Measurements from ENCODE around the gene UBL7. TPM values are rescaled to one million over a fixed set of nuclear protein-coding genes. Genes with fewer than 3 reads are reported as not detected.
"Not testable (repeated sequence)": the region's sequence is repeated elsewhere in the genome, so short reads cannot be mapped to it uniquely, and the experiment has no call there.

Gene UBL7
- total RNA-seq, 1 donor from 2014 or later, result 53.7 TPM

GRCh38 chr15:74496648-74497047 is 35.7 kb upstream of the UBL7 start:
- no peaks in the 10 kb centered on the region for H3K9me3 Mint-ChIP-seq (ENCODE audit: low read depth)
- peaks cover 3% of the 10 kb centered on the region for H3K4me1 Mint-ChIP-seq (ENCODE audit: low read depth)
- TF ChIP-seq, protein P1, sequence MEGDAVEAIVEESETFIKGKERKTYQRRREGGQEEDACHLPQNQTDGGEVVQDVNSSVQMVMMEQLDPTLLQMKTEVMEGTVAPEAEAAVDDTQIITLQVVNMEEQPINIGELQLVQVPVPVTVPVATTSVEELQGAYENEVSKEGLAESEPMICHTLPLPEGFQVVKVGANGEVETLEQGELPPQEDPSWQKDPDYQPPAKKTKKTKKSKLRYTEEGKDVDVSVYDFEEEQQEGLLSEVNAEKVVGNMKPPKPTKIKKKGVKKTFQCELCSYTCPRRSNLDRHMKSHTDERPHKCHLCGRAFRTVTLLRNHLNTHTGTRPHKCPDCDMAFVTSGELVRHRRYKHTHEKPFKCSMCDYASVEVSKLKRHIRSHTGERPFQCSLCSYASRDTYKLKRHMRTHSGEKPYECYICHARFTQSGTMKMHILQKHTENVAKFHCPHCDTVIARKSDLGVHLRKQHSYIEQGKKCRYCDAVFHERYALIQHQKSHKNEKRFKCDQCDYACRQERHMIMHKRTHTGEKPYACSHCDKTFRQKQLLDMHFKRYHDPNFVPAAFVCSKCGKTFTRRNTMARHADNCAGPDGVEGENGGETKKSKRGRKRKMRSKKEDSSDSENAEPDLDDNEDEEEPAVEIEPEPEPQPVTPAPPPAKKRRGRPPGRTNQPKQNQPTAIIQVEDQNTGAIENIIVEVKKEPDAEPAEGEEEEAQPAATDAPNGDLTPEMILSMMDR (IDR thresholded peaks at IDR 0.05; ENCODE audit: unreplicated experiment), result no peak
- H3K27ac Mint-ChIP-seq, result no peak overlapping the region
- H3K27me3 Mint-ChIP-seq, result no peaks in the 10 kb centered on the region
- no peak overlapping the region for H3K4me3 Mint-ChIP-seq (ENCODE audit: low read depth)
- DNase-seq (ENCODE audit: low spot score, unreplicated experiment), result no peak
- peaks cover 1% of the 10 kb centered on the region for H3K36me3 Mint-ChIP-seq (ENCODE audit: insufficient read depth)

DNA sequence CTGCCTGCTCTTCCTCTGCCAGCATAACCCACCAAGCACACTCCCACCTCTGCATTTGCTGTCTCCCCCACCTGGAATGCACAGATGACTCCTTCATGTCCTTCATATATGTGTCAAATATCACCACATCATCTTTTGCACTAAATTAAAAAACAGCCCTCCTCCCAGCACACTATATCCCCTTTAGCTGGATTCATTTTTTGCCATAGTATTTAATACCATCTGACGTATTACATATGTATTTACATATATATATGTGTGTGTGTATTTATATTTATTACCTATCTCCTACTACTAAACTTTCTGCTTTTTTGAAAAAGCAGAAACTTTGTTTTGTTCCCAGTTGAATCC is 29.4 kb upstream of the UBL7 start:
- DNase-seq (ENCODE audit: low spot score, unreplicated experiment), result no peak
- Mint-ChIP-seq H3K4me1 (ENCODE audit: low read depth) (peaks cover 2% of the 10 kb centered on the region), H3K4me3 (ENCODE audit: low read depth) (no peak overlapping the region), H3K27me3 (no peaks in the 10 kb centered on the region), H3K27ac (peak overlapping the region; percentile 51), H3K9me3 (ENCODE audit: low read depth) (no peaks in the 10 kb centered on the region), H3K36me3 (ENCODE audit: insufficient read depth) (peaks cover 3% of the 10 kb centered on the region)
- TF ChIP-seq, protein P1 (IDR thresholded peaks at IDR 0.05; ENCODE audit: unreplicated experiment), result no peak

DNA sequence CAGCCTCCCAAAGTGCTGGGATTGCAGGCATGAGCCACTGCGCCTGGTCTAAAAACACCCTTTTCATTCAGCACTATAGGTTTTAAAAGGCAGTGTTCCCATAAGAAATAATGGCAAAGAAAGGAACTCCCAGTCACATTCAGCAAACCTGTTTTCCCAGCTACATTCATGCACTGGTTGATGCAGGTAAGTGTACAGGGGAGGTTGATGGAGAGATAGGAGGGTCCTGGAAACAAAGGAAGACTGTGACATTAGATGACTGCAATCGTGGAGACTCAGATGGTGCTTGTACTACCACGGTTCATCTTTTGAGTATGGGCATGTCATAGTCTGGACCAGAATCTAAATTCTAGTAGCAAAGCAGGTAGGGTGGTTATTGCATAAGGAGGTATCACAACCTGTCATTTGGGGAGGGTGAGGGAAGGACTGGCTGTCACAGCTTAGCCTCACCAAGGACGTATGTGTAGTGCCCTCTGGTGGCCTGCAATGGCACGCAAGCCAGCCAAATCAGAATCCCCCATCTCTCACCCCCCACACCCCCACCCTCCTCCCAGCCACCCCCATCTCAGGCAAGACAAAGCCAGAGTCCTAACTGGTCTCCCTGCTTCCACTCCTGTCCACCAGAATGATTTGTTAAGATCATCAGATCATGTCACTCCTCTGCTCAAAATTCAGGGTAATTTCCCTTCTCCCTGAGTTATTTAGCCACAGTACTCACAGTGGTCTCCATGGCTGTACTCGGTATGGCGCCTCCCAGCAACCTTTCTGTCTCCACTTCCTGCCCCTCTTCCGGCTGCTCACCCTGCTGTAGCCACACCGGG is 28.8 kb upstream of the UBL7 start:
- TF ChIP-seq, protein P1 (IDR thresholded peaks at IDR 0.05; ENCODE audit: unreplicated experiment), result peak; percentile 72
- DNase-seq (ENCODE audit: low spot score, unreplicated experiment), result peak; percentile 54
- Mint-ChIP-seq H3K4me1 (ENCODE audit: low read depth) (peaks cover 2% of the 10 kb centered on the region), H3K27ac (peak overlapping the region; percentile 51), H3K27me3 (no peaks in the 10 kb centered on the region), H3K4me3 (ENCODE audit: low read depth) (no peak overlapping the region), H3K9me3 (ENCODE audit: low read depth) (no peaks in the 10 kb centered on the region), H3K36me3 (ENCODE audit: insufficient read depth) (peaks cover 3% of the 10 kb centered on the region)

DNA sequence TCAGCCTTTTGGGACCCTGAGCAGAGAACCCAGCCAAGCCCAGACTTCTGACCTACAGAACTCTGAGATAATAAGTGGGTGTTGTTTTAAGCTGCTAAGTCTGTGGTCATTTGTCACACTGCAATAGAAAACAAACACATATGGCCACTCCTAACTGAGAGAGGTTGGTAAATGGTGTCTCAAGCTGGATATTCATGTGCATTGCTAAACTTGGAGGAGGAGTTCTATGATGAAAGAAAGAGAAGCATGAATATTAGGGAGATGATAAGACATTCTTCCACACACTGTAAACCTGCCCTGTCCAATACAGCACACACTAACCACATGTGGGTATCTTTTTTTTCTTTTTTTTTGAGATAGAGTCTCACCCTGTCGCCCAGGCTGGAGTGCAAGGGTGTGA is 27.8 kb upstream of the UBL7 start:
- H3K27ac Mint-ChIP-seq, result no peak overlapping the region
- no peaks in the 10 kb centered on the region for H3K9me3 Mint-ChIP-seq (ENCODE audit: low read depth)
- peaks cover 2% of the 10 kb centered on the region for H3K4me1 Mint-ChIP-seq (ENCODE audit: low read depth)
- H3K36me3 Mint-ChIP-seq (ENCODE audit: insufficient read depth), result peaks cover 3% of the 10 kb centered on the region
- no peaks in the 10 kb centered on the region for H3K27me3 Mint-ChIP-seq
- TF ChIP-seq, protein P1 (IDR thresholded peaks at IDR 0.05; ENCODE audit: unreplicated experiment), result no peak
- DNase-seq (ENCODE audit: low spot score, unreplicated experiment), result no peak
- H3K4me3 Mint-ChIP-seq (ENCODE audit: low read depth), result no peak overlapping the region

- Mint-ChIP-seq H3K27me3 (no peaks in the 10 kb centered on the region), H3K4me1 (ENCODE audit: low read depth) (no peaks in the 10 kb centered on the region), H3K9me3 (ENCODE audit: low read depth) (peaks cover 3% of the 10 kb centered on the region), H3K36me3 (ENCODE audit: insufficient read depth) (peaks cover 15% of the 10 kb centered on the region), H3K27ac (no peak overlapping the region), H3K4me3 (ENCODE audit: low read depth) (no peak overlapping the region)
- no peak for DNase-seq (ENCODE audit: low spot score, unreplicated experiment)
- TF ChIP-seq, protein P1 (IDR thresholded peaks at IDR 0.05; ENCODE audit: unreplicated experiment), result no peak
These were observed 21.7 kb upstream of the UBL7 start for GRCh38 chr15:74482661-74483060.

- H3K4me3 Mint-ChIP-seq (ENCODE audit: low read depth); H3K27me3 Mint-ChIP-seq; H3K4me1 Mint-ChIP-seq (ENCODE audit: low read depth); H3K9me3 Mint-ChIP-seq (ENCODE audit: low read depth); DNase-seq (ENCODE audit: low spot score, unreplicated experiment); H3K27ac Mint-ChIP-seq: not testable (repeated sequence)
- peaks cover 14% of the 10 kb centered on the region for H3K36me3 Mint-ChIP-seq (ENCODE audit: insufficient read depth)
These were observed 19.4 kb upstream of the UBL7 start for GRCh38 chr15:74480364-74480763.

GRCh38 chr15:74471621-74472020 is 10.7 kb upstream of the UBL7 start:
- not testable (repeated sequence) for H3K4me1 Mint-ChIP-seq (ENCODE audit: low read depth); H3K36me3 Mint-ChIP-seq (ENCODE audit: insufficient read depth); DNase-seq (ENCODE audit: low spot score, unreplicated experiment); H3K9me3 Mint-ChIP-seq (ENCODE audit: low read depth); H3K27me3 Mint-ChIP-seq; H3K27ac Mint-ChIP-seq; H3K4me3 Mint-ChIP-seq (ENCODE audit: low read depth)

All from progenitor cell of endocrine pancreas (in vitro differentiated cells).